HepG2 (cell line): Measurements from ENCODE around the gene CMTM4.

Experiments
- CTCF ChIP-seq: sonication (generic); formaldehyde crosslinking; IDR thresholded peaks from 2 replicates; pipeline ENCODE4 v1.5.0; 2020; ENCODE audit warnings: mild to moderate bottlenecking, missing genetic modification reagents, moderate library complexity
- GLI4 ChIP-seq: sonication (generic); formaldehyde crosslinking; IDR thresholded peaks from 2 replicates; pipeline ENCODE4 v1.5.1; 2020; ENCODE audit warnings: missing genetic modification reagents, mild to moderate bottlenecking, moderate library complexity, borderline replicate concordance
- POLR2A ChIP-seq, 2 experiments: IDR thresholded peaks; 2 replicates each; pipeline ENCODE4 v1.6.1; 2011; ENCODE audit warnings: low read depth in 2 of 2, low read length in 2 of 2, mild to moderate bottlenecking in 1 of 2, moderate library complexity in 1 of 2; ENCODE audit not compliant: insufficient read depth in 1 of 2
- UBTF ChIP-seq: sonication (generic); formaldehyde crosslinking; IDR thresholded peaks from 2 replicates; pipeline ENCODE4 v1.4.0; 2020; ENCODE audit warnings: mild to moderate bottlenecking, missing genetic modification reagents
- ZNF780A ChIP-seq: sonication (generic); formaldehyde crosslinking; IDR thresholded peaks from 2 replicates; pipeline ENCODE4 v1.8.0; 2022; ENCODE audit warnings: mild to moderate bottlenecking, missing genetic modification reagents, moderate library complexity

GRCh38 chr16:66574531-66574930, 122.0 kb downstream of the CMTM4 start:
- TF ChIP-seq CTCF (CRISPR knock-in tag) (no peak), ZNF780A (no peak), GLI4 (no peak), POLR2A (IDR thresholded peaks at IDR 0.05; ENCODE audit: insufficient read depth in 1 of 2, low read depth in 2 of 2, low read length in 2 of 2) (no peak), UBTF (CRISPR knock-in tag) (no peak)
